Neural progenitor cell (in vitro differentiated cells): Measurements from ENCODE around the gene C2CD3.

Experiments
- CTCF ChIP-seq: fragments of 200-600 bp; sonication (generic); IDR thresholded peaks from 2 replicates; pipeline ENCODE4 v1.5.1; 2017; ENCODE audit warnings: antibody characterized with exemption, mild to moderate bottlenecking
- EZH2 ChIP-seq: fragments of 200-600 bp; sonication (generic); IDR thresholded peaks from 2 replicates; pipeline ENCODE4 v1.6.1; 2017; ENCODE audit warnings: antibody characterized with exemption, mild to moderate bottlenecking, moderate library complexity

- TF ChIP-seq EZH2: no peak
- no peak for TF ChIP-seq CTCF
Observed at GRCh38 chr11:74009675-74010305, 161.0 kb downstream of the C2CD3 start.
